Measurements from ENCODE around the gene MYO1B. TPM values are rescaled to one million over a fixed set of nuclear protein-coding genes. Genes with fewer than 3 reads are reported as not detected.

MYO1B gene
- total RNA-seq, 1 donor from 2014 or later, result 16.2 TPM

- H3K4me1 ChIP-seq, result no peaks in the 10 kb centered on the region
- no peak for DNase-seq
- H3K36me3 ChIP-seq, result no peaks in the 10 kb centered on the region
- H3K9me3 ChIP-seq (replicated peaks), result peaks cover 33% of the 10 kb centered on the region
- H3K4me3 ChIP-seq, result no peak overlapping the region
- no peak overlapping the region for H3K27ac ChIP-seq (replicated peaks)
- TF ChIP-seq CTCF (IDR thresholded peaks at IDR 0.05; ENCODE audit: borderline replicate concordance), result no peak
- H3K27me3 ChIP-seq (ENCODE audit: low read depth), result no peaks in the 10 kb centered on the region
- intact Hi-C loops (cut with micrococcal nuclease), result no loop called here
Observed at GRCh38 chr2:191212119-191212518, 33.1 kb upstream of the MYO1B start.

GRCh38 chr2:191213333-191213732 lies 31.9 kb upstream of the MYO1B start:
- no peak for DNase-seq
- TF ChIP-seq CTCF (IDR thresholded peaks at IDR 0.05; ENCODE audit: borderline replicate concordance), result no peak
- Histone ChIP-seq H3K9me3 (replicated peaks) (peaks cover 33% of the 10 kb centered on the region), H3K36me3 (no peaks in the 10 kb centered on the region), H3K4me3 (no peak overlapping the region), H3K4me1 (peaks cover 10% of the 10 kb centered on the region), H3K27me3 (ENCODE audit: low read depth) (no peaks in the 10 kb centered on the region), H3K27ac (replicated peaks) (no peak overlapping the region)
- intact Hi-C loops (cut with micrococcal nuclease), result no loop called here

DNA sequence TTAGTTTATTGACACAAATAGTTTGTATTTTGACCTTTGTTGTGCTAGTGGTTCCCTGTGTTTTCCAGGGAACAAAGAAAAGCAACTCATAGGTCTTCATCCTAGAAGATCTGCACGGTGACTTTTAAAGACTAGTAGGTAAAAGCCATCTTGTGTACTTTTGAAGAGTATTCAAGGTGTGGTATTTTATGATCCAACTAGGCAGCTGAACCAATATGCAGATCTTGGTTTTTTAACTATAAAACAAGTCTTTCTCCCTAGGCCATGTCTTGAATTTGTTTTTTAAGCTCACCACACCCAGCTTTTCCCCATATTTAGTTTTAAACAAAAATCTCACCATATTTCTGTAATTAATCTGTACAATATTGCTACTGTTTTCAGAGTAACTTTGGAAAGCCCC lies 30.0 kb upstream of the MYO1B start:
- no peak for TF ChIP-seq CTCF (IDR thresholded peaks at IDR 0.05; ENCODE audit: borderline replicate concordance)
- no peaks in the 10 kb centered on the region for H3K36me3 ChIP-seq
- H3K27me3 ChIP-seq (ENCODE audit: low read depth), result no peaks in the 10 kb centered on the region
- H3K9me3 ChIP-seq (replicated peaks), result peaks cover 26% of the 10 kb centered on the region
- H3K4me3 ChIP-seq, result no peak overlapping the region
- intact Hi-C loops (cut with micrococcal nuclease), result loop anchor here (5.0 kb wide), 1 partner anchor 287 kb away; no protein-coding TSS in a partner anchor
- peaks cover 13% of the 10 kb centered on the region for H3K4me1 ChIP-seq
- no peak for DNase-seq
- no peak overlapping the region for H3K27ac ChIP-seq (replicated peaks)

- H3K27ac ChIP-seq (replicated peaks), result no peak overlapping the region
Observed at GRCh38 chr2:191215666-191216065, 29.5 kb upstream of the MYO1B start.

GRCh38 chr2:191217580-191217979 lies 27.6 kb upstream of the MYO1B start:
- no peak for TF ChIP-seq CTCF (IDR thresholded peaks at IDR 0.05; ENCODE audit: borderline replicate concordance)
- H3K27me3 ChIP-seq (ENCODE audit: low read depth), result no peaks in the 10 kb centered on the region
- H3K36me3 ChIP-seq, result no peaks in the 10 kb centered on the region
- peaks cover 2% of the 10 kb centered on the region for H3K9me3 ChIP-seq (replicated peaks)
- intact Hi-C loops (cut with micrococcal nuclease), result loop anchor here (5.0 kb wide), 1 partner anchor 285 kb away; no protein-coding TSS in a partner anchor
- H3K4me1 ChIP-seq, result peaks cover 20% of the 10 kb centered on the region
- DNase-seq, result no peak
- no peak overlapping the region for H3K27ac ChIP-seq (replicated peaks)
- no peak overlapping the region for H3K4me3 ChIP-seq

More at GRCh38 chr2:191215666-191216065, 29.5 kb upstream of the MYO1B start:
- peaks cover 22% of the 10 kb centered on the region for H3K9me3 ChIP-seq (replicated peaks)
- no peaks in the 10 kb centered on the region for H3K36me3 ChIP-seq
- intact Hi-C loops (cut with micrococcal nuclease), result loop anchor here (5.0 kb wide), 1 partner anchor 287 kb away; no protein-coding TSS in a partner anchor
- H3K27me3 ChIP-seq (ENCODE audit: low read depth), result no peaks in the 10 kb centered on the region
- DNase-seq, result no peak
- no peak for TF ChIP-seq CTCF (IDR thresholded peaks at IDR 0.05; ENCODE audit: borderline replicate concordance)
- H3K4me3 ChIP-seq, result no peak overlapping the region
- H3K4me1 ChIP-seq, result peaks cover 13% of the 10 kb centered on the region
